MM.1S (cell line): ENCODE measurements around the gene PIEZO2.

Source experiments
- DNase-seq: peaks from one replicate; pipeline ENCODE4 v3.0.0-alpha.2; 2015
- H2AFZ ChIP-seq: fragments of 300-600 bp; sonication (generic); 2 replicates; pipeline ENCODE4 v1.6.0; 2016; ENCODE audit warnings: antibody characterized with exemption, low read length
- H3F3A ChIP-seq: fragments of 300-600 bp; sonication (generic); 2 replicates; pipeline ENCODE4 v1.6.1; 2016; ENCODE audit warnings: mild to moderate bottlenecking, antibody characterized with exemption, low read length, moderate library complexity, mixed read lengths; ENCODE audit not compliant: insufficient read depth
- H3K27ac ChIP-seq: fragments of 300-600 bp; sonication (generic); 2 replicates; pipeline ENCODE4 v1.5.1; 2016; ENCODE audit warnings: mild to moderate bottlenecking, low read length
- H3K27me3 ChIP-seq: fragments of 300-600 bp; sonication (generic); replicated peaks from 2 replicates; pipeline ENCODE4 v1.6.0; 2016; ENCODE audit warnings: low read length; ENCODE audit not compliant: insufficient read depth
- H3K36me3 ChIP-seq: fragments of 300-600 bp; sonication (generic); replicated peaks from 2 replicates; pipeline ENCODE4 v1.6.1; 2016; ENCODE audit warnings: mild to moderate bottlenecking, low read length, mixed read lengths; ENCODE audit not compliant: insufficient read depth
- H3K4me1 ChIP-seq: fragments of 300-600 bp; sonication (generic); 2 replicates; pipeline ENCODE4 v1.6.1; 2016; ENCODE audit warnings: low read length, mixed read lengths
- H3K4me2 ChIP-seq: fragments of 300-600 bp; sonication (generic); 2 replicates; pipeline ENCODE4 v1.6.0; 2016; ENCODE audit warnings: low read depth, low read length
- H3K4me3 ChIP-seq: fragments of 300-600 bp; sonication (generic); 2 replicates; pipeline ENCODE4 v1.5.1; 2016; ENCODE audit warnings: low read length, mixed read lengths
- H3K79me2 ChIP-seq: fragments of 300-600 bp; sonication (generic); 2 replicates; pipeline ENCODE4 v1.6.1; 2016; ENCODE audit warnings: mixed run types, low read length, mixed read lengths
- H3K9ac ChIP-seq: fragments of 300-600 bp; sonication (generic); 2 replicates; pipeline ENCODE4 v1.6.1; 2016; ENCODE audit warnings: low read length, mixed read lengths
- H3K9me2 ChIP-seq: fragments of 300-600 bp; sonication (generic); replicated peaks from 2 replicates; pipeline ENCODE4 v1.6.1; 2016; ENCODE audit warnings: mild to moderate bottlenecking, low read length, mixed read lengths; ENCODE audit not compliant: insufficient read depth
- H3K9me3 ChIP-seq: fragments of 300-600 bp; sonication (generic); replicated peaks from 2 replicates; pipeline ENCODE4 v1.6.1; 2016; ENCODE audit warnings: mild to moderate bottlenecking, low read length, mixed read lengths; ENCODE audit not compliant: insufficient read depth
- H4K20me1 ChIP-seq: fragments of 300-600 bp; sonication (generic); 2 replicates; pipeline ENCODE4 v1.6.1; 2016; ENCODE audit warnings: mild to moderate bottlenecking, low read length, moderate library complexity, mixed read lengths; ENCODE audit not compliant: insufficient read depth
- EZH2 ChIP-seq: fragments of 300-600 bp; sonication (generic); optimal IDR thresholded peaks from 2 replicates; pipeline ENCODE3; 2017; ENCODE audit warnings: low read depth, mild to moderate bottlenecking, antibody characterized with exemption, low read length, mixed read lengths
- EZH2phosphoT487 ChIP-seq: fragments of 300-600 bp; sonication (generic); IDR thresholded peaks from 2 replicates; pipeline ENCODE4 v1.6.1; 2018; ENCODE audit warnings: antibody characterized with exemption, low read length
- TF ChIP-seq, protein P1 (sequence below): fragments of 300-600 bp; sonication (generic); IDR thresholded peaks from 2 replicates; pipeline ENCODE4 v1.5.1; 2016; ENCODE audit warnings: antibody characterized with exemption, low read length, mixed read lengths

Gene PIEZO2

DNA sequence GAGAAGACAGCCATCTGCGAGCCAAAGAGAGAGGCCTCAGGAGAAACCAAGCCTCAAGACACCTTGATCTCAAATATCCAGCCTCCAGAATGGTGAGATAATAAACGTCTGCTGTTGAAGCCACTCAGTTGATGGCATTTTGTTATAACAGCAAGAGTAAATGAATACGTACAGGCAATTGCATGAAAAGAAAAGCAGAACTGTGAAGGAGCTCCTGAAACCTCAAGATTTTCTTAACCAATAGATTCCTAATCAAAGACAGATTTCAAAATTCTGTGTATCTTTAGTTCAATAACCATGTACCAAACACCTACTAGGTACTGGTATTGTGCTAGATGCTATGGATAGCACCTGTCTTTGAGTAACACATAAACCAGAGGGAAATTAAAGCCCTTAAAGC, 139.5 kb downstream of the PIEZO2 start:
- Histone ChIP-seq H3K27me3 (no peaks in the 10 kb centered on the region), H3K9ac (no peak overlapping the region), H3K9me2 (no peaks in the 10 kb centered on the region), H3K4me1 (no peaks in the 10 kb centered on the region), H3K4me2 (no peak overlapping the region), H3K36me3 (no peaks in the 10 kb centered on the region), H3K27ac (no peak overlapping the region), H2AFZ (no peak overlapping the region), H3F3A (no peaks in the 10 kb centered on the region), H3K79me2 (no peaks in the 10 kb centered on the region), H4K20me1 (no peaks in the 10 kb centered on the region), H3K4me3 (no peak overlapping the region), H3K9me3 (no peaks in the 10 kb centered on the region)
- TF ChIP-seq, protein P1, sequence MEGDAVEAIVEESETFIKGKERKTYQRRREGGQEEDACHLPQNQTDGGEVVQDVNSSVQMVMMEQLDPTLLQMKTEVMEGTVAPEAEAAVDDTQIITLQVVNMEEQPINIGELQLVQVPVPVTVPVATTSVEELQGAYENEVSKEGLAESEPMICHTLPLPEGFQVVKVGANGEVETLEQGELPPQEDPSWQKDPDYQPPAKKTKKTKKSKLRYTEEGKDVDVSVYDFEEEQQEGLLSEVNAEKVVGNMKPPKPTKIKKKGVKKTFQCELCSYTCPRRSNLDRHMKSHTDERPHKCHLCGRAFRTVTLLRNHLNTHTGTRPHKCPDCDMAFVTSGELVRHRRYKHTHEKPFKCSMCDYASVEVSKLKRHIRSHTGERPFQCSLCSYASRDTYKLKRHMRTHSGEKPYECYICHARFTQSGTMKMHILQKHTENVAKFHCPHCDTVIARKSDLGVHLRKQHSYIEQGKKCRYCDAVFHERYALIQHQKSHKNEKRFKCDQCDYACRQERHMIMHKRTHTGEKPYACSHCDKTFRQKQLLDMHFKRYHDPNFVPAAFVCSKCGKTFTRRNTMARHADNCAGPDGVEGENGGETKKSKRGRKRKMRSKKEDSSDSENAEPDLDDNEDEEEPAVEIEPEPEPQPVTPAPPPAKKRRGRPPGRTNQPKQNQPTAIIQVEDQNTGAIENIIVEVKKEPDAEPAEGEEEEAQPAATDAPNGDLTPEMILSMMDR, result no peak
- TF ChIP-seq EZH2phosphoT487 (no peak), EZH2 (no peak)
- DNase-seq, result no peak

DNA sequence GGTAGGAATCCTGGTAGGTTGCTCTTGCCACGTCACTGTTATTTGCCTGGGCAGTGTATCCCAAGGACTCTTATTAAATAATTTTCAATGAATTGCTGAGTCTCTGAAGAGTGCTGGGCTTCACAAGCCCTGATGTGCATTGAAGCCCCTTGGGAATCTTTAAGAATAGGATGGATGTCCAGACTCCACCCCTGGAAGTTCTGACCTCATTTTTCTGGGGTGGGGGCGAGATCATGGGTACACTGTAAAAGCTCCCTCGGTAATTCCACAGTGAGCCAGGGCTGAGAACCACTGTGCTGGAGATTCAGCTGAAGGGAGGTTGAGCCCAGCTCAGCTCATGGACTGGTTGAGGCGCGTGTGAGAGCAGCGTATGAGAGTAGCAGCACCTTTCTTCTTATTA, 140.2 kb downstream of the PIEZO2 start:
- TF ChIP-seq EZH2, result no peak
- TF ChIP-seq, protein P1, result no peak
- no peak for TF ChIP-seq EZH2phosphoT487
- H3K4me2 ChIP-seq, result no peak overlapping the region

DNA sequence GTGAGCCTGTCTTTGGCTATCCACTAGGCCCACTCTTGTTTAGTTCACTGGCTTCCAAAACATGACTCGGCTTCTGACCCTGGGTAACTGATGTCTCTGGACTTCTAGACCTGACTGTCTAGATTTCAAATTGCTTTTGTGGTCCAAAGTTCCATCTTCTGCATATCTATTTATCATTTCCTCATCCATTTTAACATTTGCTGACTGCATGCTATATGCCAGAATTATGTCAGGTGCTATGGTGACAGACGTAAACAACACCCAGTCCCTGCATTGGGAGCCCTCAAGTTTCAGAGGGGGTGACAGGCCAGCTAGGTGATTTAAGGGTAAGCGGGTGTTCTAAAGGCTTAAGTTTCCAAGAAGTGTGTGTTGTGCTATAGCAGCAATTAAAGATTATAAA, 140.9 kb downstream of the PIEZO2 start:
- Histone ChIP-seq H3K4me2 (no peak overlapping the region), H3K4me3 (no peak overlapping the region), H2AFZ (no peak overlapping the region), H3K27ac (no peak overlapping the region), H3K4me1 (no peaks in the 10 kb centered on the region), H3K36me3 (no peaks in the 10 kb centered on the region), H3F3A (no peaks in the 10 kb centered on the region), H4K20me1 (no peaks in the 10 kb centered on the region), H3K9me2 (no peaks in the 10 kb centered on the region), H3K9me3 (no peaks in the 10 kb centered on the region), H3K79me2 (no peaks in the 10 kb centered on the region), H3K9ac (no peak overlapping the region), H3K27me3 (no peaks in the 10 kb centered on the region)
- TF ChIP-seq, protein P1, result no peak
- TF ChIP-seq EZH2 (no peak), EZH2phosphoT487 (no peak)
- DNase-seq, result no peak

More for the DNA sequence above, 140.2 kb downstream of the PIEZO2 start:
- Histone ChIP-seq H3K27ac (no peak overlapping the region), H3K9me2 (no peaks in the 10 kb centered on the region), H4K20me1 (no peaks in the 10 kb centered on the region), H3K4me3 (no peak overlapping the region), H3F3A (no peaks in the 10 kb centered on the region), H3K9ac (no peak overlapping the region), H3K27me3 (no peaks in the 10 kb centered on the region), H3K9me3 (no peaks in the 10 kb centered on the region), H3K36me3 (no peaks in the 10 kb centered on the region), H2AFZ (no peak overlapping the region), H3K4me1 (no peaks in the 10 kb centered on the region), H3K79me2 (no peaks in the 10 kb centered on the region)
- DNase-seq, result no peak
